ENCODE measurements around the gene SDR39U1.

Gene SDR39U1

DNA sequence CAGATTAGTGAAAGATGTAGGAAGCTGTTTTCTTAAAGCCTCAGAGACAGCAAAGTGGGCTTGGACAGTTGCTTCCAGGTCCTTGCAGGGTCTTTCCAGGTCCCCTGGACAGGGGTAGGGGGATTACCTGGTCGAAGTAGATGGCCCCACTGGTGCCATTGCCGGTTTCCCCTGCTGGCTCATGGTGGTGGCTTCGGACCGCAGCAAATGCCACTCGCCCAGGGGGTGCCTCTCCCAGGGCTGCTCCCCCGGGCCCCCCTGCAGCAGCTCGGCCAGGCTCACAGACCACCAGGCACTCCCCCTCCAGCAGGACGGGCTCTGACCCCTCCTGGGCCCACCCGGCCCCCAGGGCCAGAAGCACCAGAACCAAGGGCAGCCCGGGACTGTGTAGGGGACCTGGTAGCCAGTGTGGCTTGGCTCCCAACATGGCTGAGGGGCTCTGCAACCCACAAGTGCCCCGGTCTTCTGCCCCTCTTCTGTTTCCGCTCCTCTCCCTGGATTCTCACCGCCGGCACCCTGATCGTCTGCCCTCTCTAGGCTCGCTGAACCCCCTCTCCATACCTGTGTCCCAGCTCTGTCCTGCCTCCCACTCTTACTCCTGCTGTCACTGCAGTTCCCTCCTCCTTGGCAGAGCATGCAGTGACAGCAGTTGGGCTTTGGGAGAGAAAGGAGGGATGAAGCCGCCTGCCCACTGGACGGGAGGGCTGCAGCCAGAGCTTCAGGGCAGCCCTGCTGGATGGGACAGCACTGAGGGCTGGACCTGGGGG is 13.8 kb downstream of the SDR39U1 start:
- peak; percentile 90 for DNase-seq (ENCODE audit: low spot score)

- DNase-seq (ENCODE audit: low spot score), result no peak
Measured at GRCh38 chr14:24427537-24428508, 14.8 kb downstream of the SDR39U1 start.

DNA sequence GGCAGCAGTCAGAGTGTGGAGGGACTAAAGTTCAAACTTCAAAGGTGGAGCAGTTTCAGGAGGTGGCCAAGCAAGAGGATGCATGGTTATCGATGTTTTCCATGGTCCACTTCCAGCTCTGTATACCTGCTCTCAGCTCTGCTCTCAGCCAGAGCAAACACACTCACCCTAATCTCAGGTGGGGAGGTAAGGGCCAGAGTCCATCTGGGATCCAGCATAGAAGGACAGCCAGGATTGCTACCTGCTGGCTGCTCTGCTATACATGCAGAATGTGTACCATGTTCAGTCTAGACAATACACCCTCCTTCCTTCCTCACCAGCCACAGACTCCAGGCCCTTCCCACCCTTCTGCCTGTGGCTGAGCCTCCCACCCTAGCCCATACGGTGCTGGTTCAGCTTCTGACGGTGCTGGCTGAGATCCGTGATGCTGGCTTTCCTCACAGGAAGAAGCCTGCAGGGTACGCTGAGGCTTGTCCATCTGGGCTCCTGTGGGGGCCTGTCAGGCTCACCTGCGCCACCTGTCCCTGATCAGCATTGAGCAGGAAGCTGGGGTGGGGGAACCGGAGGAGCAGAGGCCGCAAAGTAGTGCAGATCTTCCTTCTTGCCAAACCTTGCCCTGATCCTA is 15.6 kb downstream of the SDR39U1 start:
- DNase-seq (ENCODE audit: low spot score), result peak; percentile 97

DNA sequence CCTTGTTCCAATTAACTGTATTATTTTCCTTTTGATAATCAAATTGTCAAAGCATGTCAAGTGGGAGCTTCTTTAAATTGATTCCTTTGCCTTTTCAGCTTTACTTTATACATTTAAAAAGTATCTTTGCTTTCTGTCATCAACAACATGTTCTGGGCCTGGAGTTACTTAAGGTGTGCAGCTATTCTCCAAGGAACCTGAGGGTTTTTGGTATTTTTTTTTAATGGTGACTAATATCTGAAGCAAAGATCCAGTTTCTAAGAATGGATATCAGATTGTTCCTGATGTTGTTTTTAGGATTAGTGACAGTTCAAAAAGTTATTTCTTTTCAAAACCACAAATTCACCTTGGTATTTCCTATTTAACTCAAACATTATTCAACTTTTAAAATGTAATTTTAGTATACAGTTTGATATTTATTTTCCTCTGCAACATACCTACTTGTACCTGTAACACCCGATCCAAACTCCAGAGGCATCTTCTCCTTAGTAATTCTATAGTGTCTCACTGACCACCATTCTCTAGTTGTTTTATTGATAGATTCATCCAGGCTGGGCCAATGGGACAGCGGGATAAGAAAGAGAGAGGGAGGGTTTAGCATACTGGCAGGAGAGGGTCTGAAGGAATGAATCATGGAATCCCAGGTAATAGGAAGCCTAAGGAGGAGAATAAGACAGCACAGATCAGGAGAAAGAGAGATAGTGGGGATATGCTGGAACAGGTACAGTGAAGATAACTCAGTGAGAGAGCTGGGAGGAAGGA is 16.2 kb downstream of the SDR39U1 start:
- DNase-seq (ENCODE audit: low spot score), result no peak

DNA sequence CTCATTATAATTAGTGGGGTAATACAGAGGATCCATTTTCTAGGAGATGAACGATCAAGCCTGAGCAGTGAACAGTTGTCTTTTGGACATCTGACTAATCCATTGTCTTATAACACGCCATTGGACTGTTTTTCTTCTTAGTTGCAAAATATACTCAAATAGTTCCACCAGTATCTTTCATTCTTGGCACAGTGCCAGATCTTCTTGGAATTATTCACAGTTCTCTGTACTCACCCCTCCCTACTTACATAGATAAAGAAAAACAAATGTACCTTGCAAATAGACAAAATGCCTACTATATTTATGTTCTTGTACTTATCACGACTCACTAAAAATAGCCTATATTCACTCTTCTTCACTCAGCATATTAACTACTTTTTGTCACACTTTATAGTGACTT is 16.9 kb downstream of the SDR39U1 start:
- DNase-seq (ENCODE audit: low spot score), result peak; percentile 59

- no peak for DNase-seq (ENCODE audit: low spot score)
Measured at GRCh38 chr14:24422694-24423601, 19.6 kb downstream of the SDR39U1 start.

- DNase-seq (ENCODE audit: low spot score), result no peak
Measured at GRCh38 chr14:24422261-24422660, 20.3 kb downstream of the SDR39U1 start.

DNA sequence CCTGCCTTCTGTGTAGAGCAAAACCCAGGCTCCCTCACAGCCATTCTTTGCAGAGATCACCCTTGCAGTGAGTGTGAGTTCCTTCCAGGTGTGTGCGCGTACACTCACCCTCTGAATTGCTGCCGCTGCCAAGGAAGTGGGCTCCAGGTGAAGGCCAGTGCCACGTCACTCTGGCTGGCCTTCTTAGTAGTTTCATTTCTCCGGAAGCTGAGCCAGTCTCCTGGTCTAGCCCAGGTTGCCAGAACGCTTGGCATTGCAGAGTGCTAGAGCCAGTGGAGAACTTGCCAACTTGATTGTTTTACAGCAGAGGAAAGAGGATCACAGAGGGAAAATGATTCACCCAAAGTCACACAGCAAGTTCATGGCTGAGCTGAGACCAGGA is 24.1 kb downstream of the SDR39U1 start:
- DNase-seq (ENCODE audit: low spot score), result peak; percentile 63

DNA sequence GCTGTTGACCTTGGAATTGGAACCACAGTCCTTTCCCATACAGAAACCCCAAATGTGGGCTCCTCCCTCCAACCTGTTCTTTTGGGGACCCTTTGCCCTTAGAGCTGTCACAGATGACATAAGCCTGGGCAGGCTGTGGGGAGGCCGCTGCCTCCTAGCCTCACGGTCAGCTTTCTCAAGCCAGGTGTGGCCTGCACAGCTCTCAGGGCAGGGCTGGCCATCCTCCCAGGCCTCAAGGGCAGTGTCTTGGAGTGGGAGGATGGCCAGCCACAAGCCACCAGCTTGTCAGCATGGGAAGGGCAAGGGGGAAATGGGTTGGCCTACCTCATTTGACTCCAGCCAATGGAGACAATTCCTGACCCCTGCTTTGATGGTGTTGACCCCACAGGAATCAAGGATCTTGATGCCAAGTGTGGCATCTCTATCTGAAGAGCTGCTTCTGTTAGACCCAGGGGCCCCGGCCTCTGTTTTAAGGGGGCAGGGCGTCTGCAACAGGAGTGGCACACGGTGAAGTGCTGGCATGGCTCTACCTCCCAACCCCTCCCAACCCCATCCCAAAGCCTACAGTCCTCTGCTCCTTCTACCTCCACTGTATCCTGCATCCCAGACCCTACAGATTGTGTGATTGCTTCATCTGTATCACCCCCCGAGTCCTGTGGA is 24.6 kb downstream of the SDR39U1 start:
- DNase-seq (ENCODE audit: low spot score), result no peak

DNA sequence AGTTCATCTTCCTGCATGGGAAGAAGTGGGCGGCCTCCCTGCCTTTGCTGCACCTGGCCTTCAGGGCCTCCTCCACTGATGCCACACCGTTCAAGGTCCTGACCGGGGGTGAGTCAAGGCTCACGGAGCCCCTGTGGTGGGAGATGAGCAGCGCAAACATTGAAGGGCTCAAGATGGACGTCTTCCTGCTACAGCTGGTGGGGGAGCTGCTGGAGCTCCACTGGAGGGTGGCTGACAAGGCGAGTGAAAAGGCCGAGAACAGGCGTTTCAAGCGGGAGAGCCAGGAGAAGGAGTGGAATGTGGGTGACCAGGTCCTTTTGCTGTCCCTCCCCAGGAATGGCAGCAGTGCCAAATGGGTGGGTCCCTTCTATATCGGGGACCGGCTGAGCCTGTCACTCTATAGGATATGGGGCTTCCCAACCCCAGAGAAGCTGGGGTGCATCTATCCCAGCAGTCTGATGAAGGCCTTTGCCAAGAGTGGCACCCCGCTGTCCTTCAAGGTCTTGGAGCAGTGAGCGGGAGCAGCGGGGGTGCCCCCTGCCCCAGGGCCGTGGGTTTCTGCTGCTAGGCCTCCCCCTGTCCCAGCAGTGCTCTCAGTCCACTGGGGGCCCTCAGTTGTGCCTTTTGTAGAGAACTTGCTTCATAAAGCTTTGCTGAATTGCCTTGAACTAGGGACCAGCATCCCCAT is 25.5 kb downstream of the SDR39U1 start:
- no peak for DNase-seq (ENCODE audit: low spot score)

- no peak for DNase-seq (ENCODE audit: low spot score)
Measured at GRCh38 chr14:24416254-24416931, 26.2 kb downstream of the SDR39U1 start.

GRCh38 chr14:24415421-24416253 is 26.9 kb downstream of the SDR39U1 start:
- no peak for DNase-seq (ENCODE audit: low spot score)

DNA sequence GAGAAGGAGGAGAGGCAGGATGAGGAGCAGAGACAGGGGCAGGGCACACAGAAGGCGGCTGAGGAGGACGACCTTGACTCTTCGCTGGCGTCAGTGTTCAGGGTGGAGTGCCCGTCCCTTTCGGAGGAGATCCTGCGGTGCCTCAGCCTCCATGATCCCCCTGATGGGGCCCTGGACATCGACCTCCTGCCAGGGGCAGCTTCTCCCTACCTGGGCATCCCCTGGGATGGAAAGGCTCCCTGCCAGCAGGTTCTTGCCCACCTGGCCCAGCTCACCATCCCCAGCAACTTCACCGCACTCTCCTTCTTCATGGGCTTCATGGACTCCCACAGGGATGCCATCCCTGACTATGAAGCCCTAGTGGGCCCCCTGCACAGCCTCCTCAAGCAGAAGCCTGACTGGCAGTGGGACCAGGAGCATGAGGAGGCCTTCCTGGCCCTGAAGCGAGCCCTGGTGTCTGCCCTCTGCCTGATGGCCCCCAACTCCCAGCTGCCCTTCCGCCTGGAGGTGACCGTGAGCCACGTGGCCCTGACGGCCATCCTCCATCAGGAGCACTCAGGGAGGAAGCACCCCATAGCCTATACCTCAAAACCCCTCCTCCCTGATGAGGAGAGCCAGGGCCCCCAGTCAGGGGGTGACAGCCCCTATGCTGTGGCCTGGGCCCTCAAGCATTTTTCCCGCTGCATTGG is 27.7 kb downstream of the SDR39U1 start:
- DNase-seq (ENCODE audit: low spot score), result no peak

DNA sequence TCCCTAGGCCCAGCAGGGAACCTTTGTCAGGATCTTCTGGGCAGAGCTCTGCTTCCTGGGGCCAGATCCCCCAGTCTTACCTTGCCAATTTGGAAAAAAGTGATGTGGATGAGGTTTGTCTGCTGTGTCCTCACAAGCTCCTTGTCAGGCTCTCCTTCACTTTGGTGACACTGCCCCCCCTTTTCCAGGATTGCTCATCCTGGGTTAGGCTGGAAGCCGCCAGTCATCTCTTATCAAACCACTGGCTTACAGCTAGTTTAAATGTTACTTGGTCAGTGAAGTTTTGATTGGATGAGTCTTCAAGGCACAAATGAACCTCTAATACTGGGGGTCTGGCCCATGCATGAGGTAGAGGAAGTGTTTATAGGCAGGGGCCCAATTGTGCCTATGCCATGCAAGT is 28.5 kb downstream of the SDR39U1 start:
- no peak for DNase-seq (ENCODE audit: low spot score)

- DNase-seq (ENCODE audit: low spot score), result peak; percentile 67
Measured at GRCh38 chr14:24411443-24412389, 30.9 kb downstream of the SDR39U1 start.

GRCh38 chr14:24409956-24410355 is 32.6 kb downstream of the SDR39U1 start:
- DNase-seq (ENCODE audit: low spot score), result no peak

Data from cerebellar cortex (tissue), 1 donor.